Gastroesophageal sphincter (tissue), 3 donors: Measurements from ENCODE around the gene PAK2.

ENCODE experiments used
- CTCF ChIP-seq, 4 experiments: fragments of 200-600 bp in 2 of 4; fragments of 450-650 bp in 2 of 4; sonication (generic) in 1 of 4; IDR thresholded peaks; one replicate each; pipeline ENCODE4 v1.5.1; 2017 to 2019; ENCODE audit warnings: antibody characterized with exemption in 4 of 4, mild to moderate bottlenecking in 2 of 4, moderate library complexity in 2 of 4
- EP300 ChIP-seq: sonication (generic); formaldehyde crosslinking; IDR thresholded peaks from one replicate; pipeline ENCODE4 v1.6.1; 2017; ENCODE audit warnings: antibody characterized with exemption, mild to moderate bottlenecking
- POLR2A ChIP-seq, 2 donors: fragments of 450-650 bp; IDR thresholded peaks; one replicate each; pipeline ENCODE4 v1.6.1; 2017; ENCODE audit warnings: antibody characterized with exemption in 2 of 2, mild to moderate bottlenecking in 2 of 2, moderate library complexity in 1 of 2

GRCh38 chr3:196712514-196713413, 26.9 kb upstream of the PAK2 start:
- TF ChIP-seq CTCF (IDR thresholded peaks at IDR 0.05) (peak in 2 of 4 experiments; percentile 2 to 22), POLR2A (IDR thresholded peaks at IDR 0.05) (no peak), EP300 (no peak)
